Panc1 (cell line): ENCODE data around the gene TAS2R31. TPM values are rescaled to one million over a fixed set of nuclear protein-coding genes. Genes with fewer than 3 reads are reported as not detected.
"Not testable (repeated sequence)": the region's sequence is repeated elsewhere in the genome, so short reads cannot be mapped to it uniquely, and the experiment has no call there.

Experiments
- ATAC-seq: fragments of 200-7000 bp; cut with Tn5 transposase; 2 replicates; pipeline ENCODE4 v1.9.1; 2020; ENCODE audit warnings: mild to moderate bottlenecking, moderate library complexity
- BruUV-seq: library from RNA; stranded (reverse); fragments of 400-500 nt; replicated peaks from 2 replicates; lab custom pipeline; 2021; lab: Mats Ljungman, UMichigan
- CTCF ChIA-PET: fragments of 300-600 bp; sonication (Branson Sonifier 250); formaldehyde crosslinking; loops from one replicate; lab custom pipeline; 2022; ENCODE audit warnings: antibody characterized with exemption; lab: Charles Lee
- POLR2A ChIA-PET: fragments of 300-600 bp; sonication (Branson Sonifier 250); formaldehyde crosslinking; loops from one replicate; lab custom pipeline; 2022; ENCODE audit warnings: antibody characterized with exemption; lab: Charles Lee
- DNase-seq: peaks from one replicate; pipeline ENCODE4 v3.0.0-alpha.2; 2010; ENCODE audit warnings: low read depth, low spot score
- H3K27ac ChIP-seq: 2 replicates; pipeline ENCODE4 v1.5.1; 2011; ENCODE audit warnings: mild to moderate bottlenecking, low read length, inconsistent platforms
- H3K27me3 ChIP-seq: fragments of 200-500 bp; sonication (Bioruptor generic); 2 replicates; pipeline ENCODE4 v1.6.0; 2014; ENCODE audit warnings: low read length, inconsistent platforms; ENCODE audit not compliant: control insufficient read depth, insufficient read depth
- H3K36me3 ChIP-seq: fragments of 200-500 bp; sonication (Bioruptor generic); 2 replicates; pipeline ENCODE4 v1.5.1; 2014; ENCODE audit warnings: inconsistent platforms, mild to moderate bottlenecking, low read length, moderate library complexity; ENCODE audit not compliant: control insufficient read depth, insufficient read depth
- H3K4me1 ChIP-seq: 2 replicates; pipeline ENCODE4 v1.5.1; 2011; ENCODE audit warnings: inconsistent platforms, mild to moderate bottlenecking, low read length, moderate library complexity; ENCODE audit not compliant: control insufficient read depth, insufficient read depth
- H3K4me3 ChIP-seq, 2 experiments: 2 replicates each; pipeline ENCODE4 v1.5.1; 2011 to 2012; ENCODE audit warnings: low read depth in 2 of 2, low read length in 2 of 2, mild to moderate bottlenecking in 2 of 2, inconsistent platforms in 1 of 2, moderate library complexity in 1 of 2
- H3K9me3 ChIP-seq: fragments of 200-500 bp; sonication (Bioruptor generic); 2 replicates; pipeline ENCODE4 v1.5.1; 2014; ENCODE audit warnings: low read depth, mild to moderate bottlenecking, inconsistent platforms, low read length, moderate library complexity; ENCODE audit not compliant: control insufficient read depth, insufficient read depth
- CTCF ChIP-seq: fragments of 450-650 bp; IDR thresholded peaks from 2 replicates; pipeline ENCODE4 v1.5.1; 2017; ENCODE audit warnings: mild to moderate bottlenecking
- POLR2AphosphoS5 ChIP-seq: IDR thresholded peaks from 2 replicates; pipeline ENCODE4 v1.6.1; 2012; ENCODE audit warnings: mild to moderate bottlenecking, low read depth, low read length, moderate library complexity
- REST ChIP-seq, 2 experiments: IDR thresholded peaks; 2 replicates each; pipeline ENCODE4 v1.6.1; 2011 to 2012; ENCODE audit warnings: low read depth in 2 of 2, control low read depth in 1 of 2, low read length in 1 of 2, mild to moderate bottlenecking in 1 of 2, moderate library complexity in 1 of 2; ENCODE audit not compliant: insufficient read depth in 1 of 2
- SIN3A ChIP-seq: IDR thresholded peaks from 2 replicates; pipeline ENCODE4 v1.6.1; 2012; ENCODE audit warnings: low read depth, mild to moderate bottlenecking, low read length, moderate library complexity, borderline replicate concordance; ENCODE audit not compliant: insufficient read depth
- TCF7L2 ChIP-seq: IDR thresholded peaks from 2 replicates; pipeline ENCODE4 v1.6.1; 2011; ENCODE audit warnings: mild to moderate bottlenecking, low read depth, low read length, inconsistent platforms
- in situ Hi-C: cut with HindIII; loops from 2 replicates; pipeline ENCODE4 v1.10.0; 2016; ENCODE audit warnings: low sequenced_read_pairs, low pct_unique_long_range_greater_than_20kb
- intact Hi-C: fragments of 100-400 bp; cut with micrococcal nuclease; formaldehyde crosslinking; loops from one replicate; pipeline ENCODE4 v1.10.0; 2022; ENCODE audit not compliant: unreplicated experiment
- total RNA-seq: library from RNA; stranded (reverse); gene quantifications from one replicate; pipeline ENCODE4 v1.2.1, GENCODE V29; 2021; ENCODE audit not compliant: unreplicated experiment

TAS2R31 gene
- total RNA-seq, 1 experiment from 2014 or later, result 1.3 TPM

GRCh38 chr12:11062194-11062593 is 31.0 kb upstream of the TAS2R31 start, which contains the start of gene TAS2R46:
Gene TAS2R46, minus strand, starts transcription at chr12:11062294. Its CDS starts 0 bp downstream, at chr12:11062294.
- intact Hi-C loops, H3K27ac ChIP-seq, BruUV-seq, CTCF ChIA-PET, POLR2A ChIA-PET, H3K4me1 ChIP-seq, H3K27me3 ChIP-seq, H3K36me3 ChIP-seq, DNase-seq, in situ Hi-C loops, ATAC-seq, H3K9me3 ChIP-seq, H3K4me3 ChIP-seq: not testable (repeated sequence)

- Histone ChIP-seq H3K4me1 (no peaks in the 10 kb centered on the region), H3K27me3 (no peaks in the 10 kb centered on the region), H3K9me3 (no peaks in the 10 kb centered on the region), H3K36me3 (no peaks in the 10 kb centered on the region), H3K27ac (no peak overlapping the region), H3K4me3 (no peak overlapping the region)
- ChIA-PET CTCF (no interaction called here), POLR2A (no interaction called here)
- no TSS peak for BruUV-seq
- no peak for DNase-seq
- no peak for ATAC-seq
- intact Hi-C loops, result no loop called here
- in situ Hi-C loops, result no loop called here
- TF ChIP-seq POLR2AphosphoS5 (no peak), REST (IDR thresholded peaks at IDR 0.05; ENCODE audit: insufficient read depth in 1 of 2, low read depth in 2 of 2, low read length in 1 of 2) (no peak), SIN3A (no peak), TCF7L2 (no peak), CTCF (no peak)
Measured at GRCh38 chr12:11059784-11060183, 28.6 kb upstream of the TAS2R31 start.

GRCh38 chr12:11059041-11059440 is 27.8 kb upstream of the TAS2R31 start:
- BruUV-seq, result no TSS peak
- DNase-seq (no peak), ATAC-seq (no peak)
- Histone ChIP-seq H3K27me3 (no peaks in the 10 kb centered on the region), H3K4me3 (no peak overlapping the region), H3K36me3 (no peaks in the 10 kb centered on the region), H3K4me1 (no peaks in the 10 kb centered on the region), H3K27ac (no peak overlapping the region), H3K9me3 (no peaks in the 10 kb centered on the region)
- intact Hi-C loops (no loop called here), in situ Hi-C loops (no loop called here)
- TF ChIP-seq REST (IDR thresholded peaks at IDR 0.05; ENCODE audit: insufficient read depth in 1 of 2, low read depth in 2 of 2, low read length in 1 of 2), result no peak
- no peak for TF ChIP-seq CTCF
- no peak for TF ChIP-seq SIN3A
- no peak for TF ChIP-seq TCF7L2
- TF ChIP-seq POLR2AphosphoS5, result no peak
- ChIA-PET CTCF (no interaction called here), POLR2A (no interaction called here)
